SU-DHL-6 (cell line): Measurements from ENCODE around the gene MERTK.

Experiments used
- H2AFZ ChIP-seq: fragments of 200-600 bp; sonication (generic); 2 replicates; pipeline ENCODE4 v1.6.1; 2014; ENCODE audit warnings: low read depth, mild to moderate bottlenecking, moderate library complexity, mixed read lengths, antibody characterized with exemption, low read length; ENCODE audit not compliant: severe bottlenecking
- H3F3A ChIP-seq: fragments of 200-600 bp; shearing (Covaris generic); 2 replicates; pipeline ENCODE4 v1.6.0; 2016; ENCODE audit warnings: antibody characterized with exemption, mild to moderate bottlenecking; ENCODE audit not compliant: insufficient read depth
- H3K27ac ChIP-seq: fragments of 200-600 bp; sonication (generic); 2 replicates; pipeline ENCODE4 v1.5.1; 2016; ENCODE audit warnings: low read depth, mild to moderate bottlenecking, low read length, moderate library complexity, mixed read lengths
- H3K27me3 ChIP-seq: fragments of 200-600 bp; sonication (generic), shearing (Covaris generic); 2 replicates; pipeline ENCODE4 v1.6.0; 2014; ENCODE audit warnings: mild to moderate bottlenecking, low read length
- H3K36me3 ChIP-seq: fragments of 200-600 bp; sonication (generic); 2 replicates; pipeline ENCODE4 v1.6.1; 2014; ENCODE audit warnings: mild to moderate bottlenecking, low read length, mixed read lengths
- H3K4me2 ChIP-seq: fragments of 300-600, 200-600 bp; shearing (Covaris generic), sonication (generic); 2 replicates; pipeline ENCODE4 v1.6.0; 2014; ENCODE audit warnings: low read length, low read depth, mild to moderate bottlenecking; ENCODE audit not compliant: poor library complexity, severe bottlenecking
- H3K4me3 ChIP-seq: fragments of 200-600 bp; sonication (generic); 2 replicates; pipeline ENCODE4 v1.5.1; 2014; ENCODE audit warnings: antibody characterized with exemption, low read length, mild to moderate bottlenecking, mixed read lengths; ENCODE audit not compliant: insufficient read depth, poor library complexity, severe bottlenecking
- H3K79me2 ChIP-seq: fragments of 200-600 bp; sonication (generic); 2 replicates; pipeline ENCODE4 v1.6.1; 2014; ENCODE audit warnings: mild to moderate bottlenecking, low read length, moderate library complexity; ENCODE audit not compliant: insufficient read depth
- H3K9ac ChIP-seq: fragments of 200-600 bp; sonication (generic); 2 replicates; pipeline ENCODE4 v1.7.0; 2014; ENCODE audit warnings: mild to moderate bottlenecking, low read length
- H3K9me2 ChIP-seq: fragments of 200-600 bp; sonication (generic); replicated peaks from 2 replicates; pipeline ENCODE4 v1.6.1; 2014; ENCODE audit warnings: low read length; ENCODE audit not compliant: insufficient read depth
- H3K9me3 ChIP-seq: fragments of 200-600 bp; sonication (generic); 2 replicates; pipeline ENCODE4 v1.6.1; 2014; ENCODE audit warnings: low read length, mixed read lengths; ENCODE audit not compliant: insufficient read depth
- H4K20me1 ChIP-seq: fragments of 200-600 bp; sonication (generic); 2 replicates; pipeline ENCODE4 v1.6.1; 2014; ENCODE audit warnings: low read depth, mild to moderate bottlenecking, antibody characterized with exemption, low read length, moderate library complexity, mixed read lengths
- EZH2phosphoT487 ChIP-seq: fragments of 200-600 bp; sonication (generic), shearing (Covaris generic); conservative IDR thresholded peaks from 2 replicates; pipeline ENCODE4 v1.6.1; 2018; ENCODE audit warnings: mild to moderate bottlenecking, antibody characterized with exemption, low read length, moderate library complexity, mixed read lengths
- TF ChIP-seq, protein P1 (sequence below): fragments of 200-600 bp; sonication (generic); IDR thresholded peaks from one replicate; pipeline ENCODE4 v1.5.1; 2017; ENCODE audit warnings: antibody characterized with exemption, mild to moderate bottlenecking, low read length, moderate library complexity; ENCODE audit not compliant: insufficient read depth, poor library complexity, severe bottlenecking

The MERTK gene

DNA sequence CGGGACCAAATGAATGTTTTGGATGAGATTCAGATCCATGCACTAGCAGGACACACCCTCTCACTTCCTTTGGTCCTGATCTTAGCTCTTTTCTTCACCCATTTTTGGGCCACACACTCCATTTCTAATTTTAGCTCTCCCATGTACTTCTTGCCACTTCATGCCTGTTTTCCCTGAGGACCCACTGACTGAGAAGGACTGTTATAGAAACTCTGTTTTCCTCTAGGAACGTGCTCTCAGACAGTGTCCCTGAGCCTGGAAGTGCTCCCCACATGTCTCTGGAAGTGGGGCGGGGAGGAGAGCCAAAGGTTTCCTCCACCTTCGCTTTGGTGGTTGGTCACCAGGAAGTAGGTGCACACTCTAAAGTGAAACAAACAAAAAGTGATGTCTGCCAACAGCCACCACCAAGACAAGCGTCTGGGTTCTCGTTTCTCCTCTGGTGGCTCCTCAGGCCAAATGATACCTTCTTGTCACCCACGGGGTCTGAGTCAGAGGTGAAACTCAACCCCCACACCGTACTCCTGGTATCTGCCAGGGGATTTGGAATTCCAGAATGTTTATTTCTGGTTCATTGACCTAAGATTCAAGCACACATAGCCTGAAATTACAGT lies 74.7 kb downstream of the MERTK start:
- Histone ChIP-seq H3K4me2 (no peak overlapping the region), H3K9me2 (no peaks in the 10 kb centered on the region), H2AFZ (no peak overlapping the region), H3K36me3 (no peaks in the 10 kb centered on the region), H3K9me3 (no peaks in the 10 kb centered on the region; the same call in 1 of the 2 replicates), H3K27me3 (no peaks in the 10 kb centered on the region), H3K27ac (no peak overlapping the region), H3F3A (no peaks in the 10 kb centered on the region), H3K9ac (no peak overlapping the region), H4K20me1 (no peaks in the 10 kb centered on the region), H3K79me2 (no peaks in the 10 kb centered on the region), H3K4me3 (no peak overlapping the region)
- TF ChIP-seq, protein P1, sequence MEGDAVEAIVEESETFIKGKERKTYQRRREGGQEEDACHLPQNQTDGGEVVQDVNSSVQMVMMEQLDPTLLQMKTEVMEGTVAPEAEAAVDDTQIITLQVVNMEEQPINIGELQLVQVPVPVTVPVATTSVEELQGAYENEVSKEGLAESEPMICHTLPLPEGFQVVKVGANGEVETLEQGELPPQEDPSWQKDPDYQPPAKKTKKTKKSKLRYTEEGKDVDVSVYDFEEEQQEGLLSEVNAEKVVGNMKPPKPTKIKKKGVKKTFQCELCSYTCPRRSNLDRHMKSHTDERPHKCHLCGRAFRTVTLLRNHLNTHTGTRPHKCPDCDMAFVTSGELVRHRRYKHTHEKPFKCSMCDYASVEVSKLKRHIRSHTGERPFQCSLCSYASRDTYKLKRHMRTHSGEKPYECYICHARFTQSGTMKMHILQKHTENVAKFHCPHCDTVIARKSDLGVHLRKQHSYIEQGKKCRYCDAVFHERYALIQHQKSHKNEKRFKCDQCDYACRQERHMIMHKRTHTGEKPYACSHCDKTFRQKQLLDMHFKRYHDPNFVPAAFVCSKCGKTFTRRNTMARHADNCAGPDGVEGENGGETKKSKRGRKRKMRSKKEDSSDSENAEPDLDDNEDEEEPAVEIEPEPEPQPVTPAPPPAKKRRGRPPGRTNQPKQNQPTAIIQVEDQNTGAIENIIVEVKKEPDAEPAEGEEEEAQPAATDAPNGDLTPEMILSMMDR, result no peak
- TF ChIP-seq EZH2phosphoT487, result no peak

- Histone ChIP-seq H3K9me3 (no peaks in the 10 kb centered on the region; the same call in 1 of the 2 replicates), H3K4me3 (no peak overlapping the region)
Observed at GRCh38 chr2:111973701-111974100, 75.3 kb downstream of the MERTK start.

DNA sequence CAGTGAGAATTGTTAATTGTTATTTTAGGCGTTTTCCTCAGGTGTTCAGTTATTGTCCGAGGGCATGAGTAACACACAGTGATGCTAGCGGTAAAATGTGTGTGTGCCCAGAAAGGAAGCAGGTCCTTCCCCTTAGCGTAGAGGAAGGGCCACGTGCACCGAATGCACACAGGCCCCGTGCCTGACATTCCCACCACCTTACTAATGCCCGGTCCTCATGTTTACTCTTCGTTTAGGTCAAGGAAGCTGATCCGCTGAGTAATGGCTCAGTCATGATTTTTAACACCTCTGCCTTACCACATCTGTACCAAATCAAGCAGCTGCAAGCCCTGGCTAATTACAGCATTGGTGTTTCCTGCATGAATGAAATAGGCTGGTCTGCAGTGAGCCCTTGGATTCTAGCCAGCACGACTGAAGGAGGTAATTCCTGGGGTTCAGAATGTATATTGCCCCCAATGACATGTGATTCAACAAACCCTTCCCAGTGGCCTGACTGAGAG lies 76.7 kb downstream of the MERTK start:
- Histone ChIP-seq H3K9me3 (no peaks in the 10 kb centered on the region; the same call in 1 of the 2 replicates), H3K4me3 (no peak overlapping the region), H3K4me2 (no peak overlapping the region), H3K9ac (no peak overlapping the region), H3F3A (no peaks in the 10 kb centered on the region), H3K27me3 (no peaks in the 10 kb centered on the region), H3K9me2 (no peaks in the 10 kb centered on the region), H4K20me1 (no peaks in the 10 kb centered on the region), H3K79me2 (no peaks in the 10 kb centered on the region), H3K27ac (no peak overlapping the region), H3K36me3 (no peaks in the 10 kb centered on the region), H2AFZ (no peak overlapping the region)
- TF ChIP-seq, protein P1, result no peak
- TF ChIP-seq EZH2phosphoT487, result no peak

More at GRCh38 chr2:111973701-111974100, 75.3 kb downstream of the MERTK start:
- no peaks in the 10 kb centered on the region for H3K27me3 ChIP-seq
- no peaks in the 10 kb centered on the region for H3K79me2 ChIP-seq
- H2AFZ ChIP-seq, result no peak overlapping the region
- no peaks in the 10 kb centered on the region for H3K36me3 ChIP-seq
- no peaks in the 10 kb centered on the region for H3F3A ChIP-seq
- H3K27ac ChIP-seq, result no peak overlapping the region
- no peak overlapping the region for H3K9ac ChIP-seq
- TF ChIP-seq, protein P1, result no peak
- no peak for TF ChIP-seq EZH2phosphoT487
- H3K4me2 ChIP-seq, result no peak overlapping the region
- H3K9me2 ChIP-seq, result no peaks in the 10 kb centered on the region
- no peaks in the 10 kb centered on the region for H4K20me1 ChIP-seq
